PC-9 (cell line): ENCODE measurements around the gene DAB1.

Experiments used
- CTCF ChIP-seq: fragments of 200-600 bp; sonication (generic); conservative IDR thresholded peaks from 2 replicates; pipeline ENCODE4 v1.6.1; 2017; ENCODE audit warnings: mixed run types, antibody characterized with exemption, mild to moderate bottlenecking, moderate library complexity
- EZH2 ChIP-seq: fragments of 200-600 bp; sonication (generic); IDR thresholded peaks from 2 replicates; pipeline ENCODE4 v1.8.0; 2017; ENCODE audit warnings: antibody characterized with exemption, low read depth

- TF ChIP-seq CTCF (no peak), EZH2 (no peak)
Observed at GRCh38 chr1:57309630-57310029, 114.2 kb downstream of the DAB1 start.
